NCI-H226 (cell line): ENCODE data around the gene EFCAB8.
"Not testable (repeated sequence)": the region's sequence is repeated elsewhere in the genome, so short reads cannot be mapped to it uniquely, and the experiment has no call there.

ENCODE experiments used
- DNase-seq: peaks from one replicate; pipeline ENCODE4 v3.0.0-alpha.2; 2015

EFCAB8 gene

DNA sequence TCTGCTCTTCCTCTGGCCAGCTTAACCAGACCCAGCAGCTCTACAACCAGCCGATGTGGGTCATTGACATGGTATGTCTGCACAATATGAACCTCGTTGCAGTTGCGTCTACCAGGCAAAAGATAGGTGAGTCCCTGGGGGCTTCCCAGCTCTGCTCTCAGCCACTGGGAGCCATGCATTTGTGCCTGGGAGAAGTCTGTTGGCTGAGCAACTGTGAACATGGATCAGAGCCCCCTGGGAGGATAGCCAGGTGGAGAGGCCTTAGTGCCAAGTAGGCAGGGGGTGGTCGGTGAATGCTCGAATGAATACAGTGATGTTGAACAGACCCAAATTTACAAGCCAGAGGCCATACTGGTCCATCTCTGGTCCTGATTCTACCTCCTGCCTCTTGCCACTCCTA is 30.6 kb downstream of the EFCAB8 start:
- DNase-seq, result no peak

GRCh38 chr20:32891491-32891890 is 32.8 kb downstream of the EFCAB8 start:
- no peak for DNase-seq

- DNase-seq, result no peak
Measured at GRCh38 chr20:32891926-32892660, 33.4 kb downstream of the EFCAB8 start.

- no peak for DNase-seq
Measured at GRCh38 chr20:32893263-32894025, 34.7 kb downstream of the EFCAB8 start.

DNA sequence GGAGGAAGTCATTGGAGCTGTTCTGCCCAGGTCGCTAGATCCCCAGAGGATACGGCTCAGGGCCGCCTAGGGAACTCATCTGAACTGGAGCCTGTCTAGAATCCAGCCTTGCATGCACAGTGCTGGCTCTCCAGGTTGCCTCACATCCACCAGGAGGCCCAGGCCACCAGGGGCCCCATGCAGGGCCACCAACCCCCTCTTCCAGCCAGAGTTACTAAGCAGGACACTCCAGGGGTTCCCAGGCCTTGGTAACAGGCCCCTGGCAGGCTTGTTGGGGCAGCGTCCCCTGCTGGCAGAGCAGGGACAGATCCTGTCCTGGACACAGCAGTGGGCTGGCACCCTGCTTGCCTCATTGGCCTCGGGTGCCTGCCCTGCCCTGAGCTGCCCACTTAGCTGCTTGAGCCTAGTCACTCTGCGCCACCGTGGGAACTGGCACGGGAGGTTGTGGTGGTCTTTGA is 35.3 kb downstream of the EFCAB8 start:
- DNase-seq, result no peak

- DNase-seq, result no peak
Measured at GRCh38 chr20:32894711-32895355, 36.1 kb downstream of the EFCAB8 start.

GRCh38 chr20:32896521-32897280 is 38.0 kb downstream of the EFCAB8 start:
- no peak for DNase-seq

- DNase-seq, result no peak
Measured at GRCh38 chr20:32898729-32899128, 40.0 kb downstream of the EFCAB8 start.

GRCh38 chr20:32902456-32903420 is 44.0 kb downstream of the EFCAB8 start:
- peak; percentile 27 for DNase-seq

- no peak for DNase-seq
Measured at GRCh38 chr20:32903666-32904175, 45.0 kb downstream of the EFCAB8 start.

- DNase-seq, result not testable (repeated sequence)
Measured at GRCh38 chr20:32904678-32905077, 46.0 kb downstream of the EFCAB8 start.

DNA sequence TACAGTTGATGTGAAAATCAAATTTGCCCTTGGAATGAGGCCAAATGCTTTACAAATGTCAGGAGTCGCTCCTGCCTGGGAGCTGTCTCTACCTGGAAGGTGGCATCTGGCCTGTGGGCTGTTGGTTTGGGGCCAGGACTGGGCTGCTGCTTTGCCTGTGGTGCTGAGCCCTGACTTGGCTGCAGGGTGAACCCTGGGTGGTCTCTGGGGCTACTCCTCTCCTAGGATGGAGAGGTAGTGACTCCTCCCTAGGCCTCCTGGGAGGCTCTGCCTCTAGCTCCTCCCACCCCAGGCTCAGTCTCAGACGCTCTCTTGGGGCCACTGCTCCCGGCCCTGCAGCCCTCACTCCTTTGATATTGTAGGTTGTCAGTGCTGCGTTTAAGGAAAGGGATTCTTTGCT is 47.5 kb downstream of the EFCAB8 start:
- DNase-seq, result no peak

DNA sequence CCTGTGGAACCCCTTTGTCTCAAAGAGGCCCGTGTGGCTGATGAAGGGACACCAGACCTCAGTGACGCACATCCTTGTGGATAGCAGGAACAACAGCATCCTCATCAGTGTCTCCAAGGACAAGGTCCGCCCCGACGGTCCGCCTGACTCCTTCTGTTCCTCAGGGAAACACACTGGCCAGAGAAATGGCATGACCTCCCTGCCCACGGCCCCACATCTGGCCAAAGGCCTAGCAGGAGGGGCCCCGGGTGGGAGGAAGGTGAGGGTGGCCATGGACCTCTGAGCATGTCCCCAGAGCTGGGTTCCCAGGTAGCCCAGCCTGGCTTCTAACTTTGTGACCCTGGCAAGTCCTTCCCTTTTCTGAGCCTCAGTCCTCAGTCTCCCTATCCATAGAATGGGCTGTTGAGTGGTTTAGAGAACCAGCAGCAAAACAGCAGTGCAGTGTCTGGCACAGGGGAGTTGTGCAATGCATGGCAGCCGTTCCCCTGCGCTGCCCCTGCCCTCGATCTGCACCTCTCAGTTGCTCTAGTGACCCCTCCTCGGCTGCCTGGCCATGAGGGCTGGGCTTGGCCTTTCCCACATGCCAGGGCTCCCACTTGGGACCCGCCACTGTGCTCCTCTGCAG is 48.3 kb downstream of the EFCAB8 start:
- no peak for DNase-seq

- DNase-seq, result no peak
Measured at GRCh38 chr20:32907886-32908285, 49.2 kb downstream of the EFCAB8 start.

DNA sequence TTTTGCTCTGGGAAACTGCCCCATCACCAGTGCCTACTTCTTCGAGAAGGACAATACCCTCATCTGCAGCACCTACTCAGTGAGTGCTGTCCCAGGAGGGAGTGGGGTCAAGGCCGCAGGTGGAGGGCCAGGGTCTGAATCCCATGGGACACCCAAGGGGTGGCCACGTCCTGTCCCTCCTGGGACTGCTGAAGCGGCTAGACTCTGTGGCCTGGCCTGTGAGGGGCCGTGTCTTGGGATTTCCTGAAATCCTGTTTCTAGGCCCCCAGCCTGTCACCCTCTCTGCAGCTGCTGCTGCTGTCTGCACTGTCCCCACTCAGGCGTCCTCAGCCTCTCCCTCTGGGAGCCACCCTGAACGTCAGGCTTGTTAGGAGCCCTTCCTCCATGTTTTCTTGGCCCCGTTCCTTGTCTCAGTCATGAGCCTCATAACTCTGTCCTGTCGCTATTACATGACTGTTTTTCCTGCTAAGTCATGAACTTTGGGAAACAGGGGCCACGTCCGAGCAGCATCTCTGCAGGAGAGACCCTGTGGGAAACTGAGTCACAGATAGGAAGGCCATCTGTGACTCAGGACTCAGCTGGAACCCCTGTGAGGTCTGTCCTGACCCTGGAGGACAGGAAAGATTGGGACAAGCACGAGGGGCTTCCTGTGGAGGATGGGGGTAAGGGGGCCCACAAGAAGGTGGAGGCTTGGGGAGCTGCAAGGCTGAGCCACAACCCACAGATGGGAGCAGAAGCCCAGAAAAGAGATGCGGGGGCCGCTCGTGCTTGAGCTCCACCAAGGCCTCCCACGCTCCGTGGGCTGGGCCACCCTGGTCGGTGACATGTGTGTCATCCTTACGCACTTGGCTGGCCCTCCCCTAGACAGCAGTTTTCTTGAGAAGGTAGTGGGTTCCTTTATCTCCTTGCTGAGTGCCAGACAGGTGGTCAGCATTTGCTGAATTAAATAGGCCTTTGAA is 49.9 kb downstream of the EFCAB8 start:
- DNase-seq, result no peak

DNA sequence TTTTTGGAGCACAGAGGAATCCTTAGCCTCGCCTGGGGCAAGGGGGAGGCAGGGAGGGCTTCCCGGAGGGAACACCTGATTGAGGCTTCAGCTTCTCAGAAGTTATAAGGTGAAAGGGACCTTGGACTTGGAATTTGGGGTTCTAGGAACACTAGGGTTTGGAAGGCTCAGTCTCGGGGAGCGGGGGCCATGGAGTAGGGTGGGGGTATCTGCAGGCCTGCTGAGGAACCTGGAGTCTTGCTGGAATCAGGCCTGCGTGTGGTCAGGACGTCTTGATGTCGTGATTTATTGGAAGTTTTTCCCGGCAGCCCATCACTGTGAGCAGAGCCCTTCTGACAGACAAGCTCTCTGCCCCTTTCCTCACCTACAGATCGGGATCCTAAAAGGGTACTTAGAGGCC is 50.7 kb downstream of the EFCAB8 start:
- DNase-seq, result no peak

GRCh38 chr20:32909896-32910571 is 51.3 kb downstream of the EFCAB8 start:
- no peak for DNase-seq

DNA sequence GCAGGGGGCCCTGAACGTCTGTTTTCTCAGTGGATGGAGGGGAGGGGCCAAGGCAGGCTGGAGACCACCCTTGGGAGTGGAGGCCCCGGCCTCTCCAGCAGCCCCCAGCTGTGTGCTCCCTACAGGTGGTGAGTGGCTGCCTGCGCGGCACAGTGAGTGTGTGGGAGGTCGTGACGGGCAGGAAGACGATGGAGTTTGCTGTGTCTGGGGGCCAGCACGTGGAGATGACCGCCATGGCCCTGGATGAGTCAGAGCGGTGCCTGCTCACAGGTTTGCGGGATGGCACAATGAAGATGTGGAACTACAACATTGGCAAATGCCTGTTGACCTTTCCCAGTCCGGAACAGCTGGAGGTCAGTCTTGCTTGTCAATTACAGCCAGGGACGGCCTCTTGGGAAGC is 52.6 kb downstream of the EFCAB8 start:
- no peak for DNase-seq

DNA sequence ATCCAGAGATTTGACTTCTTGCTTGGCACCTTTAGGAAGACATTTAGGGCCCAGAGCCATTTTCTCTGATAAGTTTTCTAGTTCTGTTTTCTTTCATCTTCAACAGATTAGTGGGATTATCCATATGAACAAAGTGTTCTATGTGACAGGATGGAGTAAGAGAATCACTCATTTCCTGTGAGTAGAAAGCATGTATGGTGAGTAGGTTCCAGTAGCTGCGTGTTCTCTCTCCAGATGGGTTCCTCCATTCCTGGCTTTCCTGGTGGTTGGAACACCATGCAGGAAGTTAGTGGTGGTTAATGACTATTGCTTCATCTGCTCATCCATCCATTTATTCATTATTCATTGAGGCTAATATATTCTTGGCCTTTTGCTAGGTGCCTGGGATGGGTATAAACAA is 54.0 kb downstream of the EFCAB8 start:
- no peak for DNase-seq
